ENCODE measurements around the gene THBD. TPM values are rescaled to one million over a fixed set of nuclear protein-coding genes. Genes with fewer than 3 reads are reported as not detected.

THBD gene
- total RNA-seq, 4 donors from 2014 or later: 54.9 to 93.4 (median 75.1) TPM

GRCh38 chr20:23018432-23018831 lies 31.0 kb downstream of the THBD start:
- H3K4me3 ChIP-seq: no peak overlapping the region
- no peak overlapping the region for H3K27ac ChIP-seq
- intact Hi-C loops (cut with DNase I): loop anchor here (10.0 kb wide), 1 partner anchor 324 kb away; no protein-coding TSS in a partner anchor
- H3K36me3 ChIP-seq: no peaks in the 10 kb centered on the region
- H3K27me3 ChIP-seq: peaks cover 0 to 12% (median 0%) of the 10 kb centered on the region in 4 donors
- no peak for TF ChIP-seq POLR2A (IDR thresholded peaks at IDR 0.05)
- no peak for TF ChIP-seq CTCF (IDR thresholded peaks at IDR 0.05)
- no peaks in the 10 kb centered on the region for H3K9me3 ChIP-seq
- no peak for DNase-seq
- peaks cover 0 to 3% (median 0%) of the 10 kb centered on the region in 3 donors for H3K4me1 ChIP-seq

GRCh38 chr20:23017516-23017915 lies 32.0 kb downstream of the THBD start:
- no peaks in the 10 kb centered on the region for H3K9me3 ChIP-seq
- WGBS, 2 donors: 76% methylated on average over 2 of the region's 2 CpGs; no CpG with 5 or more reads in 1 of the 2 donors
- no peak for DNase-seq
- no peak overlapping the region for H3K27ac ChIP-seq
- no peak for TF ChIP-seq CTCF (IDR thresholded peaks at IDR 0.05)
- TF ChIP-seq POLR2A (IDR thresholded peaks at IDR 0.05): no peak
- peaks cover 0 to 4% (median 0%) of the 10 kb centered on the region in 3 donors for H3K4me1 ChIP-seq
- H3K4me3 ChIP-seq: no peak overlapping the region
- H3K27me3 ChIP-seq: peaks cover 0 to 12% (median 0%) of the 10 kb centered on the region in 4 donors
- no peaks in the 10 kb centered on the region for H3K36me3 ChIP-seq
- intact Hi-C loops (cut with DNase I): loop anchor here (10.0 kb wide), 1 partner anchor 323 kb away; no protein-coding TSS in a partner anchor

GRCh38 chr20:23013429-23013828 lies 36.0 kb downstream of the THBD start:
- Histone ChIP-seq H3K4me3 (no peak overlapping the region), H3K27me3 (no peaks in the 10 kb centered on the region), H3K4me1 (peaks cover 0 to 14% (median 0%) of the 10 kb centered on the region in 3 donors), H3K36me3 (no peaks in the 10 kb centered on the region), H3K9me3 (no peaks in the 10 kb centered on the region), H3K27ac (no peak overlapping the region)
- no peak for TF ChIP-seq CTCF (IDR thresholded peaks at IDR 0.05)
- no peak for DNase-seq
- WGBS, 2 donors: 36 to 38% methylated on average over 5 of the region's 5 CpGs
- intact Hi-C loops (cut with DNase I): loop anchor here (10.0 kb wide), 1 partner anchor 319 kb away; no protein-coding TSS in a partner anchor

- Histone ChIP-seq H3K4me3 (no peak overlapping the region), H3K36me3 (no peaks in the 10 kb centered on the region), H3K27me3 (no peaks in the 10 kb centered on the region), H3K9me3 (no peaks in the 10 kb centered on the region), H3K27ac (no peak overlapping the region), H3K4me1 (peaks cover 0 to 14% (median 0%) of the 10 kb centered on the region in 3 donors)
- TF ChIP-seq CTCF (IDR thresholded peaks at IDR 0.05) (no peak), POLR2A (IDR thresholded peaks at IDR 0.05) (no peak)
- intact Hi-C loops (cut with DNase I): loop anchor here (10.0 kb wide), 1 partner anchor 316 kb away; no protein-coding TSS in a partner anchor
- no peak for DNase-seq
- WGBS, 2 donors: 73 to 86% methylated on average over 5 to 10 of the region's 11 CpGs
Observed at GRCh38 chr20:23011008-23011721, 38.3 kb downstream of the THBD start.

- intact Hi-C loops (cut with DNase I): loop anchor here (10.0 kb wide), 1 partner anchor 315 kb away; no protein-coding TSS in a partner anchor
- no peak for TF ChIP-seq CTCF (IDR thresholded peaks at IDR 0.05)
- no peak for TF ChIP-seq POLR2A (IDR thresholded peaks at IDR 0.05)
- Histone ChIP-seq H3K36me3 (no peaks in the 10 kb centered on the region), H3K27ac (no peak overlapping the region), H3K9me3 (no peaks in the 10 kb centered on the region), H3K4me3 (no peak overlapping the region), H3K27me3 (no peaks in the 10 kb centered on the region), H3K4me1 (peaks cover 0 to 14% (median 0%) of the 10 kb centered on the region in 3 donors)
- no peak for DNase-seq
- WGBS, 2 donors: 67 to 93% methylated on average over 4 of the region's 5 CpGs
Observed at GRCh38 chr20:23010096-23010495, 39.4 kb downstream of the THBD start.
